Skeletal muscle satellite cell (primary cell): ENCODE data around the gene AKAP7.
"Not testable (repeated sequence)": the region's sequence is repeated elsewhere in the genome, so short reads cannot be mapped to it uniquely, and the experiment has no call there.

Experiments
- H3K27me3 ChIP-seq: 2 replicates; pipeline ENCODE4 v1.7.0; 2013; ENCODE audit warnings: low read length; ENCODE audit not compliant: control insufficient read depth, insufficient read depth
- H3K36me3 ChIP-seq: 2 replicates; pipeline ENCODE4 v1.7.0; 2013; ENCODE audit warnings: mild to moderate bottlenecking, control low read depth, low read length; ENCODE audit not compliant: insufficient read depth
- H3K4me1 ChIP-seq: 2 replicates; pipeline ENCODE4 v1.7.0; 2013; ENCODE audit warnings: low read length; ENCODE audit not compliant: control insufficient read depth, insufficient read depth
- H3K4me2 ChIP-seq: 2 replicates; pipeline ENCODE4 v1.7.0; 2013; ENCODE audit warnings: mild to moderate bottlenecking, low read length
- H3K4me3 ChIP-seq: 2 replicates; pipeline ENCODE4 v1.7.0; 2013; ENCODE audit warnings: low read length
- H3K9ac ChIP-seq: 2 replicates; pipeline ENCODE4 v1.7.0; 2013; ENCODE audit warnings: mild to moderate bottlenecking, low read depth, low read length, moderate library complexity
- H3K9me3 ChIP-seq: replicated peaks from 2 replicates; pipeline ENCODE4 v1.7.0; 2013; ENCODE audit warnings: mild to moderate bottlenecking, control low read depth, low read length

Gene AKAP7

GRCh38 chr6:131309437-131309836 lies 174.2 kb downstream of the AKAP7 start:
- Histone ChIP-seq H3K9me3 (no peaks in the 10 kb centered on the region), H3K36me3 (no peaks in the 10 kb centered on the region), H3K9ac (no peak overlapping the region), H3K4me2 (no peak overlapping the region), H3K27me3 (no peaks in the 10 kb centered on the region), H3K4me3 (no peak overlapping the region), H3K4me1 (no peaks in the 10 kb centered on the region)

- H3K4me3 ChIP-seq, result no peak overlapping the region
- H3K36me3 ChIP-seq, result no peaks in the 10 kb centered on the region
- no peaks in the 10 kb centered on the region for H3K9me3 ChIP-seq
- H3K9ac ChIP-seq, result no peak overlapping the region
- no peak overlapping the region for H3K4me2 ChIP-seq
- H3K27me3 ChIP-seq, result no peaks in the 10 kb centered on the region
- H3K4me1 ChIP-seq, result no peaks in the 10 kb centered on the region
Measured at GRCh38 chr6:131314838-131315237, 179.6 kb downstream of the AKAP7 start.

DNA sequence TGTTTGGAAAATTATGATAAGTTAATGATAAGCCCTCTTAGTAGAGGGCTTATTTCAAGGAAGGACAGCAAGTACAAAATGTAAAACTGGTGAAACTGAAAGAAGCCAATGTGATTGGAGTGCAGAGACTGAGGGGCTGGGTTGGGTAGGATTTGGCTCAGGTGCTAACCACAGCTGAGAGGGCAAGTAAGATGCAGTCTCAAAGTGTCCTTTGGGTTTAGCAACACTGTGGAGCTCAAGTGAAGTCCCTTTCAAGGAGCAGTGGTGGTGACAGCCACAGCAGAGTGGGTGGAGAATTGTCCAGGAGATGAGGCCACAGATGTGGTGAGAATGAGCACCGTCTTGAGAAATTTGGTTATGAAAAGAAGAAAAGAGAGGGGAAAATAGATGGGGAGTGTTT lies 181.4 kb downstream of the AKAP7 start:
- Histone ChIP-seq H3K9me3 (no peaks in the 10 kb centered on the region), H3K27me3 (no peaks in the 10 kb centered on the region), H3K4me1 (no peaks in the 10 kb centered on the region), H3K9ac (no peak overlapping the region), H3K4me2 (no peak overlapping the region), H3K36me3 (no peaks in the 10 kb centered on the region), H3K4me3 (no peak overlapping the region)

GRCh38 chr6:131317516-131317915 lies 182.2 kb downstream of the AKAP7 start:
- Histone ChIP-seq H3K36me3 (no peaks in the 10 kb centered on the region), H3K27me3 (no peaks in the 10 kb centered on the region), H3K4me2 (no peak overlapping the region), H3K4me3 (no peak overlapping the region), H3K9me3 (no peaks in the 10 kb centered on the region), H3K4me1 (no peaks in the 10 kb centered on the region), H3K9ac (no peak overlapping the region)

DNA sequence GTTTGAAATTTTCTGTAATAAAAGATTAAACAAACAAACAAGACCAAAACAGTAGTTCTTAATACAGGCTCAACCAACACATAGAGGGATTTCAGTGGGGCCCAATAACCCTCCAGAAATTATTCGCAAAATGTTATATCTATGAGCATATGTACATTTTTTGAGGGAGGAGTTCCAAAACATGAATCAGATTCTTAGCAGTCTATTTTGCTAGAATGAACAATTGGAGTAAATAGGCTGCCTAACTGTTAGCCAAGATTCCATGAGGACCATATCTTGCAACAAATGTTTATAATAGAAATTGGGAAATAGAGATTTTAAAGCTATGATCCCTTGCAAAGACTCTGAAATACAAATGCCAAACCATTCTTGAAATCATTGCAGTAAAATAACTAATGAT lies 186.3 kb downstream of the AKAP7 start:
- Histone ChIP-seq H3K36me3 (no peaks in the 10 kb centered on the region), H3K4me3 (no peak overlapping the region), H3K4me1 (no peaks in the 10 kb centered on the region), H3K4me2 (no peak overlapping the region), H3K9me3 (no peaks in the 10 kb centered on the region), H3K9ac (no peak overlapping the region), H3K27me3 (no peaks in the 10 kb centered on the region)

GRCh38 chr6:131322125-131322524 lies 186.9 kb downstream of the AKAP7 start:
- no peak overlapping the region for H3K9ac ChIP-seq
- H3K36me3 ChIP-seq, result no peaks in the 10 kb centered on the region
- no peaks in the 10 kb centered on the region for H3K27me3 ChIP-seq
- H3K4me1 ChIP-seq, result no peaks in the 10 kb centered on the region
- H3K4me3 ChIP-seq, result no peak overlapping the region
- H3K4me2 ChIP-seq, result no peak overlapping the region
- H3K9me3 ChIP-seq, result no peaks in the 10 kb centered on the region

DNA sequence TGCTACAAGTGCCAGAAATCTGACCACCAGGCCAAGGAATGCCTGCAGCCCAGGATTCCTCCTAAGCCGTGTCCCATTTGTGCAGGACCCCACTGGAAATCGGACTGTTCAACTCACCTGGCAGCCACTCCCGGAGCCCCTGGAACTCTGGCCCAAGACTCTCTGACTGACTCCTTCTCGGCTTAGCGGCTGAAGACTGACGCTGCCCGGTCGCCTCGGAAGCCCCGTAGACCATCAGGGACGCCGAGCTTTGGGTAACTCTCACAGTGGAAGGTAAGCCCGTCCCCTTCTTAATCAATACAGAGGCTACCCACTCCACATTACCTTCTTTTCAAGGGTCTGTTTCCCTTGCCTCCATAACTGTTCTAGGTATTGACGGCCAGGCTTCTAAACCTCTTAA lies 190.4 kb downstream of the AKAP7 start:
- not testable (repeated sequence) for H3K4me1 ChIP-seq, H3K4me3 ChIP-seq, H3K4me2 ChIP-seq, H3K36me3 ChIP-seq, H3K9me3 ChIP-seq, H3K27me3 ChIP-seq, H3K9ac ChIP-seq

- not testable (repeated sequence) for H3K4me2 ChIP-seq, H3K4me1 ChIP-seq, H3K9ac ChIP-seq, H3K36me3 ChIP-seq, H3K27me3 ChIP-seq, H3K9me3 ChIP-seq, H3K4me3 ChIP-seq
Measured at GRCh38 chr6:131328727-131329126, 193.5 kb downstream of the AKAP7 start.

GRCh38 chr6:131331151-131331550 lies 195.9 kb downstream of the AKAP7 start:
- H3K9ac ChIP-seq, result no peak overlapping the region
- H3K27me3 ChIP-seq, result peaks cover 3% of the 10 kb centered on the region
- no peak overlapping the region for H3K4me2 ChIP-seq
- H3K4me1 ChIP-seq, result no peaks in the 10 kb centered on the region
- H3K4me3 ChIP-seq, result no peak overlapping the region
- no peaks in the 10 kb centered on the region for H3K36me3 ChIP-seq
- H3K9me3 ChIP-seq, result no peaks in the 10 kb centered on the region

DNA sequence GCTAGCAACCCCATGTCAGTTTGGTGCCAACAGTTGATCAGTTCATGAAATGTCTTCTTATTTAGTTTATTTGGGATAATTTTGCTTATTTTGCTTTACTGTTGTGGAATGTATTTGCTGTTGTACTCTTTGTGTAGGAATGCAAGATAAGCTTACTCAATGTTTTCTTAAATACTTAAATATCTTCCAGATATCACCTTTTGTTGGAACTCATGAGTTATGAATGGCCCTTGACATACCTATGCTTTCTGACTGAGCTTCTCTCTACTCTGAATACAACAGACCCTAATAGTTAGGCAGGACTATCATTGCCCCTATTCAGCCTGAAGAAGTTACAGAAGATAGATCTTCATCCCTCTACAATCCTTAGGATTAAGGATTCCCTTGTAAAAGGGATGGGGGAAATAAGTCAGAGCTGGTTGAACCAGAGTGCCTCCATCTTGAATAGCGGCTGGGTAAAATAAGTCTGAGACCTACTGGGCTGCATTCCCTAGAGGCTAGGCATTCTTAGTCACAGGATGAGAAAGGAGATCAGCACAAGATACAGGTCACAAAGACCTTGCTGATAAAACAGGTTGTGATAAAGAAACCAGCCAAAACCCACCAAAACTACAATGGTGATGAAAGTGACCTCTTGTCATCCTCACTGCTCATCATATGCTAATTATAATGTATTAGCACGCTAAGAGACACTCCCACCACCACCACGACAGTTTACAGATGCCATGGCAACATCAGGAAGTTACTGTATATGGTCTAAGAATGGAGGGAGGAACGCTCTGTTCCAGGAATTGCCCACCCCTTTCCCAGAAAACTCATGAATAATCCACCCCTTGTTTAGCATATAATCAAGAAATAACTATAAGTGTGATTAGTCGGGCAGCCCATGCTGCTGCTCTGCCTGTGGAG lies 196.9 kb downstream of the AKAP7 start:
- Histone ChIP-seq H3K4me2 (no peak overlapping the region), H3K4me3 (no peak overlapping the region), H3K4me1 (no peaks in the 10 kb centered on the region), H3K9me3 (no peaks in the 10 kb centered on the region), H3K27me3 (peaks cover 10% of the 10 kb centered on the region), H3K9ac (no peak overlapping the region), H3K36me3 (no peaks in the 10 kb centered on the region)
